DOHH2 (cell line): Measurements from ENCODE around the gene GABARAPL1.

Experiments
- H3F3A ChIP-seq: fragments of 200-600 bp; sonication (generic), shearing (Covaris generic); 2 replicates; pipeline ENCODE4 v1.6.0; 2016; ENCODE audit warnings: antibody characterized with exemption, mild to moderate bottlenecking; ENCODE audit not compliant: control insufficient read depth, insufficient read depth
- H3K27ac ChIP-seq: fragments of 200-600 bp; sonication (generic); 2 replicates; pipeline ENCODE4 v1.5.1; 2014; ENCODE audit warnings: low read depth, mild to moderate bottlenecking, low read length, moderate library complexity
- H3K27me3 ChIP-seq: fragments of 200-600 bp; sonication (generic); 2 replicates; pipeline ENCODE4 v1.6.1; 2014; ENCODE audit warnings: mild to moderate bottlenecking, low read length, mixed read lengths; ENCODE audit not compliant: control insufficient read depth
- H3K36me3 ChIP-seq: fragments of 200-600 bp; sonication (generic); 2 replicates; pipeline ENCODE4 v1.6.1; 2014; ENCODE audit warnings: mild to moderate bottlenecking, low read length, moderate library complexity, mixed read lengths; ENCODE audit not compliant: control insufficient read depth
- H3K4me1 ChIP-seq: fragments of 200-600 bp; sonication (generic); 2 replicates; pipeline ENCODE4 v1.6.1; 2014; ENCODE audit warnings: mild to moderate bottlenecking, low read length, mixed read lengths; ENCODE audit not compliant: control insufficient read depth
- H3K4me2 ChIP-seq: fragments of 200-600 bp; sonication (generic); 2 replicates; pipeline ENCODE4 v1.6.0; 2014; ENCODE audit warnings: mild to moderate bottlenecking, low read length, moderate library complexity
- H3K4me3 ChIP-seq: fragments of 200-600 bp; sonication (generic); 2 replicates; pipeline ENCODE4 v1.5.1; 2014; ENCODE audit warnings: mild to moderate bottlenecking, low read length, mixed read lengths
- H3K79me2 ChIP-seq: fragments of 200-600 bp; sonication (generic); 2 replicates; pipeline ENCODE4 v1.6.1; 2014; ENCODE audit warnings: mild to moderate bottlenecking, low read length, mixed read lengths; ENCODE audit not compliant: control insufficient read depth
- H3K9me2 ChIP-seq: fragments of 200-600 bp; sonication (generic); replicated peaks from 2 replicates; pipeline ENCODE4 v1.6.1; 2014; ENCODE audit warnings: mild to moderate bottlenecking, low read length, mixed read lengths; ENCODE audit not compliant: control insufficient read depth
- H3K9me3 ChIP-seq: fragments of 200-600 bp; sonication (generic); 2 replicates; pipeline ENCODE4 v1.6.1; 2014; ENCODE audit warnings: antibody characterized with exemption, low read length, mixed read lengths; ENCODE audit not compliant: control insufficient read depth, insufficient read depth
- H4K20me1 ChIP-seq: fragments of 200-600 bp; sonication (generic); 2 replicates; pipeline ENCODE4 v1.6.0; 2014; ENCODE audit warnings: low read depth, mild to moderate bottlenecking, antibody characterized with exemption, low read length, moderate library complexity; ENCODE audit not compliant: control insufficient read depth, insufficient read depth
- EZH2phosphoT487 ChIP-seq: fragments of 200-600 bp; sonication (generic); IDR thresholded peaks from 2 replicates; pipeline ENCODE4 v1.6.1; 2017; ENCODE audit warnings: borderline replicate concordance, mild to moderate bottlenecking, antibody characterized with exemption, low read length, moderate library complexity, mixed read lengths
- TF ChIP-seq, protein P1 (sequence below): fragments of 200-600 bp; sonication (generic); IDR thresholded peaks from one replicate; pipeline ENCODE4 v1.5.1; 2014; ENCODE audit warnings: antibody characterized with exemption, mild to moderate bottlenecking, low read depth, low read length; ENCODE audit not compliant: poor library complexity, severe bottlenecking

GABARAPL1 gene

DNA sequence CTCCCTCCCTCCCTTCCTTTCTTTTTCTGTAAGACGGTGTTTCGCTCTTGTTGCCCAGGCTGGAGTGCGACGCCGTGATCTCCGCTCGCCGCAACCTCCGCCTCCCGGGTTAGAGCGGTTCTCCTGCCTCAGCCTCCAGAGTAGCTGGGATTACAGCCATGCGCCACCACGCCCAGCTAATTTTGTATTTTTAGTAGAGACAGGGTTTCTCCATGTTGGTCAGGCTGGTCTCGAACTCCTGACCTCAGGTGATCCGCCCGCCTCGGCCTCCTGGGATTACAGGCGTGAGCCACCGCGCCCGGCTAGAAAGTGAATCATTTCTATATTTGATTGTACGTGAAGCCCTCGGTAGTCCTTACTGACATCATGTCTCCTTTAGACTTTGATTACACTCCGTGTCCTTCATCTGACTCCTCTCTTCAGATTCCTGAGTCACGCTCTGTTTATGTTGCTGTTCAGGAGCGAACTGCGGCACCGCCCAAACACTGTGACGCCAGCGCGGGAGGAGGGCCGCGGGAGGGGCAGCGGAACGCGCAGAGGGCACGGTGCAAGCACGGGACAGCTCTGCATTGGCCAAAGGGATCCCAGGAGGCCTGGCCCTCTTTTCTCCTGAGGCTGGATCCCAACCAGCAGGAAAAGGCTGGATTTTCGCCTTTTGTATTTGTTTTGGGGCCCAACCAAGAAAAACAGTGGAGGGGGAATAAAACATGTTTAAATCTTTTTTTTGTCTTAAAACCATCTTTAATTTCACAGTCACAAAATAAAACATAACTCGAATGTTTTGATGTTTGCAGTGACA is 538 bp upstream of the GABARAPL1 start:
- no peaks in the 10 kb centered on the region for H3F3A ChIP-seq
- peaks cover 22% of the 10 kb centered on the region for H3K4me1 ChIP-seq
- H3K79me2 ChIP-seq = no peaks in the 10 kb centered on the region
- H4K20me1 ChIP-seq = no peaks in the 10 kb centered on the region
- peak overlapping the region; percentile 81 for H3K4me3 ChIP-seq
- H3K36me3 ChIP-seq = no peaks in the 10 kb centered on the region
- H3K4me2 ChIP-seq = peak overlapping the region; percentile 88
- H3K9me3 ChIP-seq = no peaks in the 10 kb centered on the region
- TF ChIP-seq, protein P1, sequence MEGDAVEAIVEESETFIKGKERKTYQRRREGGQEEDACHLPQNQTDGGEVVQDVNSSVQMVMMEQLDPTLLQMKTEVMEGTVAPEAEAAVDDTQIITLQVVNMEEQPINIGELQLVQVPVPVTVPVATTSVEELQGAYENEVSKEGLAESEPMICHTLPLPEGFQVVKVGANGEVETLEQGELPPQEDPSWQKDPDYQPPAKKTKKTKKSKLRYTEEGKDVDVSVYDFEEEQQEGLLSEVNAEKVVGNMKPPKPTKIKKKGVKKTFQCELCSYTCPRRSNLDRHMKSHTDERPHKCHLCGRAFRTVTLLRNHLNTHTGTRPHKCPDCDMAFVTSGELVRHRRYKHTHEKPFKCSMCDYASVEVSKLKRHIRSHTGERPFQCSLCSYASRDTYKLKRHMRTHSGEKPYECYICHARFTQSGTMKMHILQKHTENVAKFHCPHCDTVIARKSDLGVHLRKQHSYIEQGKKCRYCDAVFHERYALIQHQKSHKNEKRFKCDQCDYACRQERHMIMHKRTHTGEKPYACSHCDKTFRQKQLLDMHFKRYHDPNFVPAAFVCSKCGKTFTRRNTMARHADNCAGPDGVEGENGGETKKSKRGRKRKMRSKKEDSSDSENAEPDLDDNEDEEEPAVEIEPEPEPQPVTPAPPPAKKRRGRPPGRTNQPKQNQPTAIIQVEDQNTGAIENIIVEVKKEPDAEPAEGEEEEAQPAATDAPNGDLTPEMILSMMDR = no peak
- no peak for TF ChIP-seq EZH2phosphoT487
- H3K27me3 ChIP-seq = peaks cover 40% of the 10 kb centered on the region
- H3K27ac ChIP-seq = no peak overlapping the region
- no peaks in the 10 kb centered on the region for H3K9me2 ChIP-seq

DNA sequence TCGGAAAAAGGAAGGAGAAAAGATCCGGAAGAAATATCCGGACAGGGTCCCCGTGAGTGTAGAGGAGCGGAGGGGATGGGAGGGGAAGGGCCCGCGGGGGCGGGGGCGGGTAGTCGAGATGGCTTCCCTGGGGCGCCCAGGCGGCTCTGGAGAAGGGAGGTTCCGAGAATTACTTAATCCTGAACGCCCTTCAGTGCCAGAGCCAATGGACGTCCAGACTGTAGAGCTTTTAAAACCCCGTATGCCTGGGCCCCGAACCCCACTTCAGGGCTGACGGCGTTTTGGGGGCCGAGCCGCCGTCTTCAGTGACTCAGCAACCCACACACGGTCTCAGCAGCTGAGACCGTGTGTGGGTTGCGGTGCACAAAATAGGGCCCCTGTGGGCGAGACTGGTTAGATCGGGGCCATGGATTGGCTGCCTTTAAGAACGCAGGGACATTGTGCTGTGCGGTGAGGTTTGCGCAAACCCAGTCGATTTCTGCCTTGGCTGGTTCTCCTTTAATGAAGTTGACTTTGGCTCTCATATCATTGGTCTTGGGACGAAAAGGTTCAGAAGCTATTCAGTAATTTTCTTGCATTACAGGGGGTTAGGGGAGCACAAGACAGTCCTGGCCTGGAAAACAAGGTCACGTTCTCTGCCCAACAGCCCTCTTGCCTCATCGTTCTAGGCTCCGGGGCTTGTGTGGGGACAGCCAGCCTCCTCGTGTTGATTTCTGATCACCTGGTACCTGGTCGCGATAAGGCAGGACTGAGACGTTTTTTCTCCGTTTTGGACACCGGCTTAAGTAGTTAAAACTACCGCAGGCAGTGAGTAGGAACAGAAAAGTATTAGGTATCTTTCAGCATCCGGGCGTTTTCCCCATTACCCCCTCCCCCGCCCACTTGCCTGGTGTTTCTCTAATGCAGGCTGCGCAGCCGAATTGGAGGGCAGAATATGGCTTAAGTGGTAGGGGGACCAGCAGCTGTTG is 775 bp downstream of the GABARAPL1 start:
- H3F3A ChIP-seq = no peaks in the 10 kb centered on the region
- TF ChIP-seq, protein P1 = no peak
- no peaks in the 10 kb centered on the region for H3K9me2 ChIP-seq
- peak overlapping the region; percentile 88 for H3K4me2 ChIP-seq
- H3K27me3 ChIP-seq = peaks cover 32% of the 10 kb centered on the region
- no peaks in the 10 kb centered on the region for H3K9me3 ChIP-seq
- peaks cover 17% of the 10 kb centered on the region for H3K4me1 ChIP-seq
- H3K27ac ChIP-seq = no peak overlapping the region
- no peaks in the 10 kb centered on the region for H4K20me1 ChIP-seq
- peak overlapping the region; percentile 81 for H3K4me3 ChIP-seq
- H3K36me3 ChIP-seq = no peaks in the 10 kb centered on the region
- H3K79me2 ChIP-seq = no peaks in the 10 kb centered on the region

DNA sequence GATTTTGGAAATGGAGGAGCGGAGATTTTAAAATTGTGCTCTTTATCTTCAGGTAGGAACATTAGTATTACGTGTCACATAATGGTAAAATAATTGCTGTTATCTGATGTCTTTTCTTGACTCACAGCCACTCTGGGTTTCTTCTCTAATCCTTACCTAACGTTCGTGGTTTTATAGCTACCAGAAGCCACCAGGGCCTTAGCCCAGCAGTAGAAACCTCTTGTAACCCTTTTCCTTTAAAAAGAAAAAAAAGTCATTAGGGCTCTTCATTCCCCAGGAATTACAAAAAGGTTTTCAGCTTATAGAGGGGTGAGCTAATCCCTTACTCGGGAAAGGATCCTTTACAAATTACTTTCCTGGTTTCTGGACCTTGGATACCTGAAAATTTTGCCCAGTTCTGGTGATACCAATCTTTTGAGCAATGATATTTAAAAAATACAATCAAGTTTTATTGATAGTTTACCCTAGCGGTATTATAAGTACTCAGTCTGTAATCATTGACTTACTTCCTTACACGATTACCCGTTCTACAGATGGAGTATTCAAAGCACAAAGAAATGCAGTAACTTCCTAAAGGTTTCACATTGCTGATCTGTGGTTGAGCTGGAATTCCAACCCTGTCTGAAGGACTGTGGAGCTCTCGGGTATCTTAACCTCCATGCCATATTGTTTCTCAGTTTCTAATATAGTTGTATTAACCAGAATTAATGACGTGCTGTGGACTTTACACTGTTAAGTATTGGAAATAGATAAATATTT is 1.6 kb downstream of the GABARAPL1 start:
- Histone ChIP-seq H3K4me3 (peak overlapping the region; percentile 81), H3K27ac (no peak overlapping the region), H3F3A (no peaks in the 10 kb centered on the region), H3K9me3 (no peaks in the 10 kb centered on the region), H3K36me3 (no peaks in the 10 kb centered on the region), H3K4me2 (peak overlapping the region; percentile 88), H3K9me2 (no peaks in the 10 kb centered on the region), H4K20me1 (no peaks in the 10 kb centered on the region), H3K79me2 (no peaks in the 10 kb centered on the region), H3K4me1 (peaks cover 16% of the 10 kb centered on the region), H3K27me3 (peaks cover 32% of the 10 kb centered on the region)
- TF ChIP-seq EZH2phosphoT487 = no peak
- TF ChIP-seq, protein P1 = no peak
